ENCODE data around the gene ZNF184. TPM values are rescaled to one million over a fixed set of nuclear protein-coding genes. Genes with fewer than 3 reads are reported as not detected.
A peak's percentile ranks its signal among the peaks of the same experiment; 100 is the strongest.

ZNF184 gene
- total RNA-seq, 1 experiment from 2014 or later: 18.8 TPM

- Histone ChIP-seq H3K9me3 (ENCODE audit: low read length) (no peaks in the 10 kb centered on the region), H4K20me1 (ENCODE audit: insufficient read depth, low read depth, low read length) (no peaks in the 10 kb centered on the region), H3K4me1 (ENCODE audit: low read length) (peaks cover 35% of the 10 kb centered on the region), H3K36me3 (ENCODE audit: insufficient read depth, low read length) (peaks cover 16% of the 10 kb centered on the region), H3K27me3 (ENCODE audit: low read length) (no peaks in the 10 kb centered on the region), H3K27ac (ENCODE audit: low read length) (no peak overlapping the region), H3K9ac (ENCODE audit: low read length) (no peak overlapping the region), H3K4me2 (ENCODE audit: low read depth, low read length, poor library complexity, severe bottlenecking) (no peak overlapping the region), H3K4me3 (ENCODE audit: low read length) (no peak overlapping the region), H3K9me2 (replicated peaks; ENCODE audit: insufficient read depth, low read length) (no peaks in the 10 kb centered on the region), H3K79me2 (ENCODE audit: low read length) (peaks cover 25% of the 10 kb centered on the region), H2AFZ (ENCODE audit: low read length) (no peak overlapping the region)
- no peak for DNase-seq
These were observed 1.8 kb upstream of the ZNF184 start for GRCh38 chr6:27474672-27475071.

DNA sequence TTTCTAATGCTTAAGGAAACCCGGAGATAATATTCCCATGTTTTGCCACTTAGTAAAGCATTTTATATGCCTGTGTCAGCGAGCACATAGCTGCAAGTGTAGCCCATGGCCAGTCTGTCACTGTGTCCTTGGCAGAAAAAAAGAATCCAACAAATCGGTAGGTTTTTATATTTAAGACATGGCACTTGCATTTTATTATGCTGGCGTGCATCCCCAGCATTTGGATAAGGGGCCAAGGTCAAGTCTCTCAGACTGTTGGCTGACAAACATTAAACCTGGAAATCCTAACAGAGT is 1.2 kb upstream of the ZNF184 start:
- no peaks in the 10 kb centered on the region for H3K9me3 ChIP-seq (ENCODE audit: low read length)
- H3K79me2 ChIP-seq (ENCODE audit: low read length): peaks cover 28% of the 10 kb centered on the region
- H3K4me2 ChIP-seq (ENCODE audit: low read depth, low read length, poor library complexity, severe bottlenecking): no peak overlapping the region
- H3K27me3 ChIP-seq (ENCODE audit: low read length): no peaks in the 10 kb centered on the region
- peaks cover 30% of the 10 kb centered on the region for H3K4me1 ChIP-seq (ENCODE audit: low read length)
- no peak overlapping the region for H3K9ac ChIP-seq (ENCODE audit: low read length)
- H3K9me2 ChIP-seq (replicated peaks; ENCODE audit: insufficient read depth, low read length): no peaks in the 10 kb centered on the region
- no peak overlapping the region for H3K4me3 ChIP-seq (ENCODE audit: low read length)
- no peak overlapping the region for H3K27ac ChIP-seq (ENCODE audit: low read length)
- H2AFZ ChIP-seq (ENCODE audit: low read length): no peak overlapping the region
- peaks cover 21% of the 10 kb centered on the region for H3K36me3 ChIP-seq (ENCODE audit: insufficient read depth, low read length)
- no peaks in the 10 kb centered on the region for H4K20me1 ChIP-seq (ENCODE audit: insufficient read depth, low read depth, low read length)
- DNase-seq: no peak

DNA sequence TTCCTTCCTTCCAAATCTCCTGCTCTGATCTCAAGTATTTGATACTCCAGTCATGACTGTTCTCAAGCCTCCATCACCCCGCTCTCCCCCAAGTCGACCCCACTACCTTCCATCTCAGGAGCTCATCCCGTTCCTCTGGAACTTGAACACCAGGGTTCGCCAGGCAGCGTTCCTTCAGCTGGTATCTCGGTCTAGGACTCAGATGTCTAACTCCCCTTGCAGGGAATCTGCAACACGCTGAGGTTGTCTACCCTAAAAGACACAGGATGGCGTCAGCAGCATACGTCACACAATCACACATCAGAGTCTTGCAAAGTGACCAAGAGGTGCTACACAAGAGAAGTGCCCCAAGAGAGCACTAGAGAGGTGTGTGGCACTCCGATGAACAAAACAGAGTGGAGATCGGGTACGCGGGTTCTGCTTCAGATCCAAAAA is 706 bp downstream of the ZNF184 start:
- H3K9me2 ChIP-seq (replicated peaks; ENCODE audit: insufficient read depth, low read length): no peaks in the 10 kb centered on the region
- no peaks in the 10 kb centered on the region for H4K20me1 ChIP-seq (ENCODE audit: insufficient read depth, low read depth, low read length)
- peaks cover 48% of the 10 kb centered on the region for H3K79me2 ChIP-seq (ENCODE audit: low read length)
- peak; percentile 87 for DNase-seq
- H3K36me3 ChIP-seq (ENCODE audit: insufficient read depth, low read length): peaks cover 40% of the 10 kb centered on the region
- peaks cover 14% of the 10 kb centered on the region for H3K4me1 ChIP-seq (ENCODE audit: low read length)
- H3K27ac ChIP-seq (ENCODE audit: low read length): peak overlapping the region; percentile 76
- H3K9me3 ChIP-seq (ENCODE audit: low read length): peaks cover 8% of the 10 kb centered on the region; the same call in 1 of the 2 replicates
- peak overlapping the region; percentile 88 for H2AFZ ChIP-seq (ENCODE audit: low read length)
- H3K9ac ChIP-seq (ENCODE audit: low read length): peak overlapping the region; percentile 79
- no peaks in the 10 kb centered on the region for H3K27me3 ChIP-seq (ENCODE audit: low read length)
- H3K4me3 ChIP-seq (ENCODE audit: low read length): peak overlapping the region; percentile 81
- peak overlapping the region; percentile 88 for H3K4me2 ChIP-seq (ENCODE audit: low read depth, low read length, poor library complexity, severe bottlenecking)

DNA sequence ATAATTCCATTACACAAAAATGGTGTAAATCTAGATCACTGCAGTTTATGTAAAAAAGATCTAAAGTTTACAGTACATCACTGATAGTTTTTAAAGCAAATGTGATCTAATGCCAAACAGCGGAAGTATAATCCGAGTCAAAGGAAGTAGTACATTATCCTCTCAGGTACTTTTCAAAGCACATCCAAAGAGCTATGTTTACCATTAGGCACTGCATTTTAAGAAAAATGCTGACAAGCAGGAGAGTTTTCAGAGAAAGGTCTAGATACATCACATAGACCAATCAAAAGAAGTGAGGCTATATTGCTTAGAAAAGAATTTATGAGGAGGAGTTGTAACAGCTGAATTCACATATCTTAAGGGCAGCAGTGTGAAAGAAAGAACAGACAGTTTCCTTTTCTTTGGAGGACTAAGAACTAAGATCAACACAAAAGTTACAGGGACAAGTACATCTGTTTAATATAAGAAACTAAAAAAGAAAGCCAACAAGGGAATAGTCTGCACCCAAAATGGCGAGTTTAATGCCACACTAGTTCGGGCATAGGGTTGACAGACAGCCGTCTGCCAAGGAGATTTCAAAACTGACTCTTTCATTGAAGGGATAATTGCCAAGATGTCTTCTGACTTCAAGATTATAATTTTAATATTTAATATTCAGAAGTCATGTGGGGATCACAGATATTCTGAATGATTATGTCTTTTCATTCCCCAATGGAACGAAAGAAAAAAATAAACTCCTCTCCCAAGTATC is 1.4 kb downstream of the ZNF184 start:
- no peaks in the 10 kb centered on the region for H4K20me1 ChIP-seq (ENCODE audit: insufficient read depth, low read depth, low read length)
- peak overlapping the region; percentile 88 for H3K4me2 ChIP-seq (ENCODE audit: low read depth, low read length, poor library complexity, severe bottlenecking)
- peak overlapping the region; percentile 81 for H3K4me3 ChIP-seq (ENCODE audit: low read length)
- H3K27ac ChIP-seq (ENCODE audit: low read length): peak overlapping the region; percentile 76
- no peaks in the 10 kb centered on the region for H3K27me3 ChIP-seq (ENCODE audit: low read length)
- H3K9me2 ChIP-seq (replicated peaks; ENCODE audit: insufficient read depth, low read length): no peaks in the 10 kb centered on the region
- no peak overlapping the region for H2AFZ ChIP-seq (ENCODE audit: low read length)
- peaks cover 53% of the 10 kb centered on the region for H3K79me2 ChIP-seq (ENCODE audit: low read length)
- peak overlapping the region; percentile 79 for H3K9ac ChIP-seq (ENCODE audit: low read length)
- H3K9me3 ChIP-seq (ENCODE audit: low read length): peaks cover 8% of the 10 kb centered on the region; the same call in 1 of the 2 replicates
- peaks cover 47% of the 10 kb centered on the region for H3K36me3 ChIP-seq (ENCODE audit: insufficient read depth, low read length)
- H3K4me1 ChIP-seq (ENCODE audit: low read length): peaks cover 14% of the 10 kb centered on the region
- DNase-seq: peak; percentile 54

DNA sequence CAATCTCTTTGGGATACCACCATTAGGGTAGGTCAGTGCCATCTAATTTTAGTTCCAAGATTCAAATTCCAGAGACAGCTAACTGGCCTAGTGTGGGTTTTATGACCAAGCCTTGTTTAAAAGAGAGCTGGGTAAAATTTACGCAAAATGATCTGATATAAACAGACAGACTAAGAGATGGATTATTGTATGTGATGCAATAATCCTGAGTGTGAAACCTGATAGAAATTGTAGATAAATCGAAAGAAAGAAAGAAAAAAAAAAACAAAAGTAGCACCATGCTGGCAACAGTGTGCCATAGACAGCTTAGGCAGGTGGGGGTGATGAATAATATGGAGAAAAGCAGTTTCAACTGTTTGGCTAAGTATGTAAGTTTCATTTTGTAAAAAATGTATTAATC is 2.9 kb downstream of the ZNF184 start:
- no peak for DNase-seq
- Histone ChIP-seq H3K4me1 (ENCODE audit: low read length) (peaks cover 14% of the 10 kb centered on the region), H3K9me2 (replicated peaks; ENCODE audit: insufficient read depth, low read length) (no peaks in the 10 kb centered on the region), H2AFZ (ENCODE audit: low read length) (no peak overlapping the region), H3K27me3 (ENCODE audit: low read length) (no peaks in the 10 kb centered on the region), H3K4me3 (ENCODE audit: low read length) (peak overlapping the region; percentile 81; the same call in 1 of the 2 replicates), H3K4me2 (ENCODE audit: low read depth, low read length, poor library complexity, severe bottlenecking) (peak overlapping the region; percentile 88), H3K36me3 (ENCODE audit: insufficient read depth, low read length) (peaks cover 58% of the 10 kb centered on the region), H3K79me2 (ENCODE audit: low read length) (peaks cover 61% of the 10 kb centered on the region), H4K20me1 (ENCODE audit: insufficient read depth, low read depth, low read length) (no peaks in the 10 kb centered on the region), H3K9ac (ENCODE audit: low read length) (no peak overlapping the region), H3K9me3 (ENCODE audit: low read length) (peaks cover 8% of the 10 kb centered on the region; the same call in 1 of the 2 replicates), H3K27ac (ENCODE audit: low read length) (no peak overlapping the region)

DNA sequence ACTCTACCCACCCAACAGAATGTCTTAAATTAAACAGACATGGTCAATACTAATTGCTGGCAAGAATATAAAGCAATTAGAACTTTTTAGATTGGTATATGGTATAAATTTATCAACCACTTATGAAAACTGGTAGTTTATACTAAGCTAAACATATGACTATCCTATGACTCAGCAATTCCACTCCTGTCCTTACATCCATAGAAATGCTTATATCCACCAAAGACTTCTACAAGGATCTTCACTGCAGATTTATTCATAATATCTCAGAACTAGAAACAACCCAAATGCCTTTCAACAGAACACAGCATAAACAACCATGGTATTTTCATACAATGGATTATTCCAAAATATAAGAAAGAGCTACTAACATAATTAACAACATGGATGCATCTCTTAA is 4.6 kb downstream of the ZNF184 start:
- Histone ChIP-seq H3K9me2 (replicated peaks; ENCODE audit: insufficient read depth, low read length) (no peaks in the 10 kb centered on the region), H3K27me3 (ENCODE audit: low read length) (no peaks in the 10 kb centered on the region), H3K27ac (ENCODE audit: low read length) (no peak overlapping the region), H3K79me2 (ENCODE audit: low read length) (peaks cover 74% of the 10 kb centered on the region), H2AFZ (ENCODE audit: low read length) (no peak overlapping the region), H3K36me3 (ENCODE audit: insufficient read depth, low read length) (peaks cover 71% of the 10 kb centered on the region), H3K9ac (ENCODE audit: low read length) (no peak overlapping the region), H3K4me3 (ENCODE audit: low read length) (0 out of 2 replicates have a peak overlapping the region, but pooled peaks have one; percentile 7), H3K4me2 (ENCODE audit: low read depth, low read length, poor library complexity, severe bottlenecking) (no peak overlapping the region), H3K9me3 (ENCODE audit: low read length) (peaks cover 17% of the 10 kb centered on the region), H4K20me1 (ENCODE audit: insufficient read depth, low read depth, low read length) (no peaks in the 10 kb centered on the region), H3K4me1 (ENCODE audit: low read length) (peaks cover 14% of the 10 kb centered on the region)
- DNase-seq: no peak

- Histone ChIP-seq H3K27ac (ENCODE audit: low read length) (no peak overlapping the region), H3K9ac (ENCODE audit: low read length) (no peak overlapping the region), H3K27me3 (ENCODE audit: low read length) (no peaks in the 10 kb centered on the region), H3K79me2 (ENCODE audit: low read length) (peaks cover 4% of the 10 kb centered on the region; the same call in 1 of the 2 replicates), H3K4me2 (ENCODE audit: low read depth, low read length, poor library complexity, severe bottlenecking) (no peak overlapping the region), H4K20me1 (ENCODE audit: insufficient read depth, low read depth, low read length) (no peaks in the 10 kb centered on the region), H2AFZ (ENCODE audit: low read length) (no peak overlapping the region), H3K4me3 (ENCODE audit: low read length) (no peak overlapping the region; the same call in 1 of the 2 replicates), H3K4me1 (ENCODE audit: low read length) (no peaks in the 10 kb centered on the region), H3K9me3 (ENCODE audit: low read length) (peaks cover 73% of the 10 kb centered on the region), H3K9me2 (replicated peaks; ENCODE audit: insufficient read depth, low read length) (no peaks in the 10 kb centered on the region), H3K36me3 (ENCODE audit: insufficient read depth, low read length) (peaks cover 93% of the 10 kb centered on the region)
- no peak for DNase-seq
These were observed 20.4 kb downstream of the ZNF184 start for GRCh38 chr6:27452496-27452897.

DNA sequence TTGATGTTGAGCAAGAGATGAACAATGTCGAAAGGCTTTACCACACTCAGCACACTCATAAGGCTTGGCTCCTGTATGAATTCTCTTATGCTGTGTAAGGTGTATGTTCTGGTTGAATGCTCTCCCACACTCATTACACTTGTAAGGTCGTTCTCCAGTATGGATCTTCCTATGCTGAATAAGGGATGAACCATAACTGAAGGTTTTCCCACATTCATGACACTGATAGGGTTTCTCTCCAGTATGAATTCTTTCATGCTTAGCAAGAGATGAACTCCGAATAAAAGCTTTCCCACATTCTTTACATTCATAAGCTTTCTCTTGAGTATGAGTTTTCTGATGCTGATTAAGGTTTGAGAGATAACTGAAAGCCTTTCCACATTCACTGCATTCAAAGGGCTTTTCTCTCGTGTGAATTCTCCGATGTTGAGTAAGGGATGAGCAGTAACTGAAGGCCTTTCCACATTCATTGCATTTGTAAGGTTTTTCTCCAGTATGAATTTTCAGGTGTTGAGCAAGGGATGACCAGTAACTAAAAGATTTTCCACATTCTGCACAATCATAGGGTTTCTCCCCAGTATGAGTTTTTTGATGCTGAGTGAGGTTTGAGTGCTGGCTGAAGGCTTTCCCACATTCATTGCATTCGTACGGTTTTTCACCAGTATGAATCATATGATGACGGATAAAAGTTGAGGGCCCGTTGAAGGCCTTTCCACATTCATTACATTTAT is 21.1 kb downstream of the ZNF184 start:
- H3K27ac ChIP-seq (ENCODE audit: low read length): no peak overlapping the region
- H3K4me3 ChIP-seq (ENCODE audit: low read length): no peak overlapping the region
- H3K9ac ChIP-seq (ENCODE audit: low read length): no peak overlapping the region
- no peak overlapping the region for H3K4me2 ChIP-seq (ENCODE audit: low read depth, low read length, poor library complexity, severe bottlenecking)
- peaks cover 66% of the 10 kb centered on the region for H3K9me3 ChIP-seq (ENCODE audit: low read length)
- no peaks in the 10 kb centered on the region for H3K27me3 ChIP-seq (ENCODE audit: low read length)
- no peaks in the 10 kb centered on the region for H4K20me1 ChIP-seq (ENCODE audit: insufficient read depth, low read depth, low read length)
- H3K79me2 ChIP-seq (ENCODE audit: low read length): no peaks in the 10 kb centered on the region
- no peaks in the 10 kb centered on the region for H3K4me1 ChIP-seq (ENCODE audit: low read length)
- no peak for DNase-seq
- no peaks in the 10 kb centered on the region for H3K9me2 ChIP-seq (replicated peaks; ENCODE audit: insufficient read depth, low read length)
- H3K36me3 ChIP-seq (ENCODE audit: insufficient read depth, low read length): peaks cover 86% of the 10 kb centered on the region
- no peak overlapping the region for H2AFZ ChIP-seq (ENCODE audit: low read length)
